Measurements from ENCODE around the gene SLCO2A1. TPM values are rescaled to one million over a fixed set of nuclear protein-coding genes. Genes with fewer than 3 reads are reported as not detected.

The SLCO2A1 gene
- total RNA-seq, 1 donor from 2014 or later, result 0.07 TPM

- no peak for DNase-seq (ENCODE audit: low spot score)
- no peaks in the 10 kb centered on the region for H3F3A ChIP-seq (ENCODE audit: low read depth)
- H3K27ac Mint-ChIP-seq, result no peak overlapping the region
- H3K27me3 Mint-ChIP-seq (ENCODE audit: insufficient read depth, low read depth), result no peaks in the 10 kb centered on the region
- no peaks in the 10 kb centered on the region for H3K36me3 ChIP-seq
- H3K4me3 Mint-ChIP-seq, result no peak overlapping the region
- H3K9ac ChIP-seq, result no peak overlapping the region
- no peaks in the 10 kb centered on the region for H3K79me2 ChIP-seq (ENCODE audit: low read depth)
- peaks cover 35% of the 10 kb centered on the region for H3K9me3 Mint-ChIP-seq
- no peaks in the 10 kb centered on the region for H3K27me3 ChIP-seq
- H3K4me3 ChIP-seq, result no peak overlapping the region
- H3K27ac ChIP-seq, result no peak overlapping the region
- no peaks in the 10 kb centered on the region for H3K4me1 Mint-ChIP-seq
- no peak overlapping the region for H3K4me2 ChIP-seq
- no peak overlapping the region for H2AFZ ChIP-seq (replicated peaks)
- TF ChIP-seq EZH2phosphoT487 (IDR thresholded peaks at IDR 0.05), result no peak
- no peak for TF ChIP-seq CTCF (IDR thresholded peaks at IDR 0.05)
- TF ChIP-seq EZH2 (IDR thresholded peaks at IDR 0.05), result no peak
- H4K20me1 ChIP-seq (ENCODE audit: low read depth), result no peaks in the 10 kb centered on the region
- no peaks in the 10 kb centered on the region for H3K4me1 ChIP-seq
- H3K36me3 Mint-ChIP-seq, result no peaks in the 10 kb centered on the region
- peaks cover 11% of the 10 kb centered on the region for H3K9me3 ChIP-seq (ENCODE audit: low read depth)
Measured at GRCh38 chr3:134044459-134044858, 14.7 kb upstream of the SLCO2A1 start.

GRCh38 chr3:134040066-134040465 lies 10.3 kb upstream of the SLCO2A1 start:
- Mint-ChIP-seq H3K4me3 (no peak overlapping the region), H3K36me3 (no peaks in the 10 kb centered on the region), H3K9me3 (peaks cover 21% of the 10 kb centered on the region), H3K27ac (no peak overlapping the region), H3K4me1 (no peaks in the 10 kb centered on the region), H3K27me3 (ENCODE audit: insufficient read depth, low read depth) (peaks cover 4% of the 10 kb centered on the region)
- H3K4me3 ChIP-seq, result no peak overlapping the region
- H3K27me3 ChIP-seq, result no peaks in the 10 kb centered on the region
- DNase-seq (ENCODE audit: low spot score), result no peak
- no peak for TF ChIP-seq EZH2phosphoT487 (IDR thresholded peaks at IDR 0.05)
- no peak for TF ChIP-seq EZH2 (IDR thresholded peaks at IDR 0.05)
- TF ChIP-seq CTCF (IDR thresholded peaks at IDR 0.05), result no peak
- no peaks in the 10 kb centered on the region for H3K4me1 ChIP-seq
- no peak overlapping the region for H3K9ac ChIP-seq
- no peaks in the 10 kb centered on the region for H3K36me3 ChIP-seq
- H4K20me1 ChIP-seq (ENCODE audit: low read depth), result no peaks in the 10 kb centered on the region
- no peak overlapping the region for H3K4me2 ChIP-seq
- no peak overlapping the region for H2AFZ ChIP-seq (replicated peaks)
- no peaks in the 10 kb centered on the region for H3F3A ChIP-seq (ENCODE audit: low read depth)
- H3K79me2 ChIP-seq (ENCODE audit: low read depth), result no peaks in the 10 kb centered on the region
- peaks cover 11% of the 10 kb centered on the region for H3K9me3 ChIP-seq (ENCODE audit: low read depth)
- no peak overlapping the region for H3K27ac ChIP-seq

- Histone ChIP-seq H3K36me3 (no peaks in the 10 kb centered on the region), H3K27me3 (no peaks in the 10 kb centered on the region), H3K4me3 (no peak overlapping the region), H3F3A (ENCODE audit: low read depth) (no peaks in the 10 kb centered on the region), H3K9ac (no peak overlapping the region), H4K20me1 (ENCODE audit: low read depth) (no peaks in the 10 kb centered on the region), H3K9me3 (ENCODE audit: low read depth) (peaks cover 11% of the 10 kb centered on the region), H3K79me2 (ENCODE audit: low read depth) (no peaks in the 10 kb centered on the region), H3K27ac (no peak overlapping the region), H2AFZ (replicated peaks) (no peak overlapping the region), H3K4me2 (no peak overlapping the region), H3K4me1 (no peaks in the 10 kb centered on the region)
- peaks cover 16% of the 10 kb centered on the region for H3K9me3 Mint-ChIP-seq
- no peak overlapping the region for H3K4me3 Mint-ChIP-seq
- no peaks in the 10 kb centered on the region for H3K36me3 Mint-ChIP-seq
- no peak for DNase-seq (ENCODE audit: low spot score)
- H3K27ac Mint-ChIP-seq, result peak overlapping the region; percentile 83
- H3K27me3 Mint-ChIP-seq (ENCODE audit: insufficient read depth, low read depth), result peaks cover 4% of the 10 kb centered on the region
- no peaks in the 10 kb centered on the region for H3K4me1 Mint-ChIP-seq
- no peak for TF ChIP-seq EZH2phosphoT487 (IDR thresholded peaks at IDR 0.05)
Measured at GRCh38 chr3:134039161-134039862, 9.6 kb upstream of the SLCO2A1 start.

GRCh38 chr3:134038716-134039115 lies 9.0 kb upstream of the SLCO2A1 start:
- Histone ChIP-seq H3K4me2 (no peak overlapping the region), H3K4me1 (no peaks in the 10 kb centered on the region), H3K79me2 (ENCODE audit: low read depth) (no peaks in the 10 kb centered on the region), H2AFZ (replicated peaks) (no peak overlapping the region), H3K4me3 (no peak overlapping the region), H3K36me3 (no peaks in the 10 kb centered on the region), H4K20me1 (ENCODE audit: low read depth) (no peaks in the 10 kb centered on the region), H3K27me3 (no peaks in the 10 kb centered on the region), H3K9ac (no peak overlapping the region), H3F3A (ENCODE audit: low read depth) (no peaks in the 10 kb centered on the region), H3K27ac (no peak overlapping the region), H3K9me3 (ENCODE audit: low read depth) (peaks cover 5% of the 10 kb centered on the region)
- Mint-ChIP-seq H3K4me3 (no peak overlapping the region), H3K27ac (peak overlapping the region; percentile 83), H3K36me3 (no peaks in the 10 kb centered on the region), H3K4me1 (no peaks in the 10 kb centered on the region), H3K9me3 (peaks cover 16% of the 10 kb centered on the region), H3K27me3 (ENCODE audit: insufficient read depth, low read depth) (peaks cover 4% of the 10 kb centered on the region)
- no peak for DNase-seq (ENCODE audit: low spot score)
- TF ChIP-seq EZH2 (IDR thresholded peaks at IDR 0.05), result no peak
- no peak for TF ChIP-seq EZH2phosphoT487 (IDR thresholded peaks at IDR 0.05)
- TF ChIP-seq CTCF (IDR thresholded peaks at IDR 0.05), result no peak

Data from neural progenitor cell (in vitro differentiated cells).